GM19023 (cell line): ENCODE measurements around the gene EPHX1.
"Not testable (repeated sequence)": the region's sequence is repeated elsewhere in the genome, so short reads cannot be mapped to it uniquely, and the experiment has no call there.

Experiments
- ATAC-seq: cut with Tn5 transposase; IDR thresholded peaks from one replicate; pipeline ENCODE4 v1.9.1; 2021; ENCODE audit warnings: mild to moderate bottlenecking, moderate library complexity; ENCODE audit not compliant: unreplicated experiment

The EPHX1 gene

GRCh38 chr1:225809842-225810578 is at the start of gene EPHX1:
EPHX1 (plus strand) TSS chr1:225810124; CDS start chr1:225828730, 18,606 bp downstream.
- ATAC-seq: peak; percentile 94

GRCh38 chr1:225760531-225760930 is 49.4 kb upstream of the EPHX1 start:
- no peak for ATAC-seq

- ATAC-seq: not testable (repeated sequence)
These were observed 48.5 kb upstream of the EPHX1 start for GRCh38 chr1:225761395-225761794.

- no peak for ATAC-seq
These were observed 47.9 kb upstream of the EPHX1 start for GRCh38 chr1:225762002-225762441.

GRCh38 chr1:225762444-225762843 is 47.5 kb upstream of the EPHX1 start:
- no peak for ATAC-seq

GRCh38 chr1:225763716-225764548 is 46.0 kb upstream of the EPHX1 start:
- no peak for ATAC-seq

- ATAC-seq: no peak
These were observed 43.8 kb upstream of the EPHX1 start for GRCh38 chr1:225765982-225766674.

GRCh38 chr1:225766967-225767633 is 42.8 kb upstream of the EPHX1 start:
- ATAC-seq: no peak

- no peak for ATAC-seq
These were observed 42.0 kb upstream of the EPHX1 start for GRCh38 chr1:225767634-225768540.

- no peak for ATAC-seq
These were observed 41.1 kb upstream of the EPHX1 start for GRCh38 chr1:225768662-225769426.

- no peak for ATAC-seq
These were observed 40.2 kb upstream of the EPHX1 start for GRCh38 chr1:225769687-225770086.

GRCh38 chr1:225770561-225771248 is 39.2 kb upstream of the EPHX1 start:
- ATAC-seq: no peak

GRCh38 chr1:225771661-225772322 is 38.1 kb upstream of the EPHX1 start:
- no peak for ATAC-seq

GRCh38 chr1:225772323-225772768 is 37.6 kb upstream of the EPHX1 start:
- ATAC-seq: no peak

GRCh38 chr1:225772848-225773247 is 37.1 kb upstream of the EPHX1 start:
- ATAC-seq: no peak

GRCh38 chr1:225774281-225775147 is 35.4 kb upstream of the EPHX1 start:
- ATAC-seq: no peak

- ATAC-seq: no peak
These were observed 33.6 kb upstream of the EPHX1 start for GRCh38 chr1:225776294-225776693.
